ENCODE data around the gene TALDO1.

Gene TALDO1

DNA sequence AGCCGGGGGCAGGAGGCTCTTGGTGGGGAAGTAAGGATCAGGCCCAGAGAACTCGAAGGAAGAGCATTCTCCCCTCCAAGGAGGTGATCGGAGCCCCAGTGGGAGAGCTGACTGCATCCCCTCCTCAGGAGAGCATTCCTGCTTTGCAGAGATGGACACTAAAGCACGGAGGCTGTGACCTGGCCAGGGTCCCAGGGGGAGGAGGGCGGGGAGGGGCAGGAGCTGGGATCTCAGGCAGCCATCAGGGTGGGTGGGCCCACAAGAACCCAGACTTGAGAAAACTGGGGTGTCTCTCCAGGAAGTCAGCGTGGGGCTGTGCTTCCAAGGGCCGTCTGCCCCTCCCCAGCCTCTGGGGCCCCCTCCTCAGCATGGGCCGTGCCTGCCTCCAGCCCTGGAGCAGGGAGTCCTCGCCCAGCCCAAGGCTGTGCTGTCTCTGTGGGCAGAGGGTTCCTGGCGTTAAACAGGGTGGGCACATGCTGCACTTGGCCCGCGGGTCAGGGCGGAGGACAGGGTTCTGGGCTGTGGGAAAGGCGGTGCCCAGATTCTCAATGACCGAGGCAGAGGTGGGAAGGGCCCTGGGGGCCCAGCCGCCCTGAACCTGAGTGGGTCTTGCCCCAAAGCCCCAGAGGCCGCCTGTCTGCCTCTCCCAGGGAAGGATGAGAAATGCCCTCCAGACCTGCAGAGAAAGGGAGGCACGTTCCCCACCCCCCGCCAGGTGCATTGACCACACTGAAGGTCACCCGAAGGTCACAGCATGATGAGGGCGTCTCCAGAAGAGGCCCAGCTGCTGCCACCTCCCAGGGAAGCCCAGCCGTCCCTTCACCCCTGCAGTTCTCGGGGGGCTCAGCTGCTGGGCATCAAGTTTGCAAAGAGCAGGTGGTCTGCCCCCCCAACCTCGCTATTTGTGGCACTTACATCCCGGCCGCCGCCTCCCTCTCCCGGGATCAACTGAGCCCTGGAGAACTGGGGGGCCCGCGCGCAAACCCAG, 42.0 kb downstream of the TALDO1 start:
- DNase-seq = no peak

DNA sequence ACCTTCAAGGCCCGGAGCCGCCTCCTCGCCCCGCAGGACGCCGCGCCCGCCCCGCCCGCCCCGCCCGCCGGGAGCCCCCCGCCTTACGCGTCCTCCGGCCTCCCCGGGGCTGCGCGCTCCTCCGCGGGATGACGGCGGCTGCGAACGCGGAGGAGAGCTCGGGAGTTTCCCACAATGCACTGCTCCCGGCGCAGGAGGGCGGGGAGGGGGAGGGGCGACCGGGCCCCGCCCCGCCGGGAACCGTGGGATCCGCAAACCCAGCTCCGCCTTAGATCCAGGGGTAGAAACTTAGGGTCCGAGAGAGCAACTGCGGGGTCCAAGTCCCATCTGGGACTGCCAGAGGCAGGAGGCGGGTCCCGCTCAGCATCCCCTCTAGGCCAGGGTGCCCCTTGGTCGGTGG, 42.7 kb downstream of the TALDO1 start, which contains the start of gene CEND1:
CEND1 (minus strand) TSS at position 148 of the 400 bp plus-strand sequence. CDS start 1,514 bp downstream, outside the sequence.
- peak; percentile 81 for DNase-seq

DNA sequence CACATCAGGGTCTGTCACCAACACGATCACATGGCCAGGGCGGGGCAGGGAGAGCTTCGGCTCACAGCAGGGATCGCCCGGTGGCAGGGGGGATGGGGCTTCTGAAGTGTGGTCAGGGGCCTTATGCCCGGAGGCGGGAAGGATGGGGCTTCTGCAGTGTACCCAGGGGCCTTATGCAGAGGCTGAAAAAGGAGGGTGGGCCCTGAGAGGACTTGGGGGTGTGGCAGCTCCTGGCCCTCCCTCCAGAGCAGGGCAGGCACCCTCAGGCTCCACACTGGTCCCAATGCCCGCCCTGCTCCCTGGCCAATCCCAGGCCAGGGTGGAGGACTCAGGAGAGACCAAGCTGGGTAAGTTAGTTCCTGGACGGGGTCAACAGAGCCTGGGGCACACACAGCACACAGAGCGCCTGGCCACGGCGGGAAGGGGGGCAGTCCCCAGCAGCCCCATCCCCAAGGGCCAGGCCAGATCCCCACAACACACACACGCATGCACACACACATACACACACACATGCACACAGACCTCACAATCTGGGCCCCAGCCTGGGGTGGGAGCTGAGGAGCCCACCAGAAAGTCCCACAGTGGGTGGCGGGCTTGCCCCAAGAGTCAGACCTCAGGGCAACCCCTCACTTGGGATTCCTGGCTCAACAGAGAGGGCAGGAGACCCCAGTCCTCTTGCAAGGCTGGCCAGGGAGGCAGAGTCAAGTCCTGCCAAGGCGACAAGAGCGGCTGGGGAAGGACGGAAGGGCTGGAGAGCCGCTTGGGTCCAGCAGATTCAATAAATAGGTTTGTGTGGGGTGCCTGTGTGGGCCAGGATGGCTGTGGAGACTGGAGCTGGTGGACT, 43.7 kb downstream of the TALDO1 start:
- DNase-seq = no peak

DNA sequence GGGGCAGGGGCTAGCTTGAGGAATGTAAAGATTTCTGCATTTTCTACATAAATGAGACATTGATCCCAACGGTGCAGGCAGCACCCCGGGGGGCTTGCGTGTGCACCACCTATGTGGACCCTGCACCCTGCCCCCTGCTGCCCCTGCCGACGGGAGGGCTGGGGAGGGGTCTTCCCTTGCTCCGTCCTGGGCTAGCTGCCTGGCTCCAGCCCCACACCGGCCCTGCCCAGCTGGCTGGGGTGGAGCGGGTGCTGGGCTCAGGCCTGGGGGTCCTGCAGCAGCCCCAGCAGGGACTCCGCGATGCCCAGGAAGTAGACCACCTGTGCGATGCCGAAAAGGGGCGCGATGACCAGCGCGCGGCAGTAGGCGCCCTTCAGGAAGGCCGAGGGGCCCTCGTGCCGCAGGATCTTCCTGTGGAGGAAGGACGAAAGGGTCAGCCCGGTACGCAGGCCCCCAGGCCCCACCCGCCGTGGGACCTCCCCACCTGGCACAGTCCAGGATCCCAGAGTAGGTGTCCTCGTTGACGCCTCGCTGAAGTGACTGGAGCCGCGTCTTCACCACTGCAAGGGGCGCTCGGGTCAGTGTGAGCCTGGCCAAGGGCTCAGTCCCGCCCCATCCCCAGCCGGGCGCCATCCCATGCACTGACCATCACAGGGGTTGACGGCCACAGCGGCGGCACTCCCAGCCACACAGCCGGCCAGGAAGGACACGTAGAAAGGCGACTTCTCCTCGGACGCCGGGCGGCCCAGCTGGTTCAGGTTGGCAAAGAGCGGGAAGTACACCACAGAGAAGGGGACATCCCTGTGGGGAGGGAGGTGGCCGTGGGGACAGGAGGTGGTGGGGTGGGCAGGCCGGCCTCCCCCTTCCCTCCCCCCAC, 44.6 kb downstream of the TALDO1 start:
- no peak for DNase-seq

DNA sequence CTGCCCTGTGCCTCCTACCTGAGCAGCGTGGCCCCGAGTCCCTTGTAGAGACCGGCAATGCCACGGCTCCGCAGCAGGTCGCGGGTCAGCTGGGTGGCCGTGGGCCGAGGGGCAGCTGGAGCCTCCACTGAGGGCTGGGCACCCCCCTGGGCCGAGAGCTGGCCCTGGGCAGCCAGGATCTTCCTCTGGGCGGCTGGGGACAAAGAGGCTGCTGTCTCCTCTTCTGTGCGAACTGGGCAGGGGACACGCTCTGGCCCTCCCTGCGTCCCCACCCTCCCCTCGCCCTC, 45.2 kb downstream of the TALDO1 start:
- DNase-seq = no peak

DNA sequence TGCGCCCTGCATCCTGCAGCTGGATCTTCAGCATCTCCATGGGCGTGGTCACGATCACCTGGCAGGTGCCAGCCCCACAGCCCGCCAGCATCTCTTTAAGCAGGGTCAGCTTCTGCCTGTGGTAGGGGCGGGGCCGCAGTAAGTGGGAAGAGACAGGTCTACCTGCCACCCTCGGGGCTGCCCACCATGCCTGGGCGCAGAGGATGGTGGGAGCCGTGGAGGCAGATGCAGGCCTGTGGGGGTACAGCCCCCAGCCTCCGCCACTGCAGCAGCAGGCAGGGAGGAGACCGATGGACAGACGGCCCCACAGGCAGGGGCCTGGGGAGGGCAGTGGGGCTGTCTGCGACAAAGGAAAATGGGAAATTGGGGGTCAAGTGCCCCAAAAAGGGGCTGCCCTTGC, 45.6 kb downstream of the TALDO1 start:
- no peak for DNase-seq

DNA sequence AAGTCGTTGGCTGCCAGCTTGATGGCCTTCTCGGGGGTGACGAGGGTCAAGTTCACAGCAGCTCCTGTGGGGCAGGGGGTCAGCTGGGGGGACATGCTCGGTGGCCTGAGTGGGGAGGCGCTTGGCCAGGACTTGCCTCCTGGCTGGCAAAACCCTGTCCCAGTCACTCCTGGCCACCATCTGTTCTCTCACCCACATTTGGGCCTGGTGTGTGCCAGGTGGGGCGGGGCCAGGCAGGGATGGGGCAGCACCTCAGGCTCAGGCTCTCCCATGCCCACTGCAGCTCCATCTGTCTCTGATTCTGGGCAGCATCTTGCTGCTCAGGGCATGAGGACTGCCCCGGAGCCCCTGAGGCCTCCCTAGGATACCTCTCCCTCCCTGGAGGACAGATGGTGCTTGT, 46.3 kb downstream of the TALDO1 start:
- no peak for DNase-seq

DNA sequence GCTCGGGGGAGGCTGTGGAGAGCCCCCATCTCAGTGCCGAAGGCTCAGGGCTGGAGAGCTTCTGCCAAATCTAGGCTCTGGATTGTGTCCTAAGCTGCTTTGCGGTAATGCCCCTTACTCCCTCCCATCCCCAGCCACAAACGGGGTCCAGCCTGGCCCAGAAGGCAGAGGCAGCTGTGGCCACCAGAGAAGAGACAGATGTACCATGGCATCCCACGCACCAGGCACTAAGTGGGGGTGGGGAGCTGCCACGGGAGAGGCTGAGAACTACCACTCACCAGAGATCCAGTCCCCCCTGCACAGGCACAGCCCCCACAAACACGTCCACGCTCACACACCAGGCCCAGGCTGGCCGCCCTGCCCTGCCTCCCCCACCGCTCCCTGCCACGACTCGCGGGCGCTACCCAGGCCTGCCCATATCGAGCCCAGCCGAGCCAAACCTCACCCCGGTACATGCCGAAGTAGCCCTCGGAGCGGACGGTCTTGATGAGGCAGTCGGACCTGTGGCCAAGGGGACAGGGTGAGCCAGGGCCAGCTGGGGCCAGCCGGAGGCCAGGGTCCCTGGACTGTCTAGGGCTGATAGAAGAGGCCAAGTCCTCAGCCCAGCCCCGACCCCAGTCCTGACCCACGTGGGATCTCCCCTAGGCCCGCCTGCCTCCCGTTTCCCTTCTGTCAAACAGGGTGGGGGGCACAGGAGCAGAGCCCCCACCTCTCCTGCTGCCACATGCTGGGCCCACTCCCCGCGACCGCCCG, 46.9 kb downstream of the TALDO1 start:
- DNase-seq = no peak

DNA sequence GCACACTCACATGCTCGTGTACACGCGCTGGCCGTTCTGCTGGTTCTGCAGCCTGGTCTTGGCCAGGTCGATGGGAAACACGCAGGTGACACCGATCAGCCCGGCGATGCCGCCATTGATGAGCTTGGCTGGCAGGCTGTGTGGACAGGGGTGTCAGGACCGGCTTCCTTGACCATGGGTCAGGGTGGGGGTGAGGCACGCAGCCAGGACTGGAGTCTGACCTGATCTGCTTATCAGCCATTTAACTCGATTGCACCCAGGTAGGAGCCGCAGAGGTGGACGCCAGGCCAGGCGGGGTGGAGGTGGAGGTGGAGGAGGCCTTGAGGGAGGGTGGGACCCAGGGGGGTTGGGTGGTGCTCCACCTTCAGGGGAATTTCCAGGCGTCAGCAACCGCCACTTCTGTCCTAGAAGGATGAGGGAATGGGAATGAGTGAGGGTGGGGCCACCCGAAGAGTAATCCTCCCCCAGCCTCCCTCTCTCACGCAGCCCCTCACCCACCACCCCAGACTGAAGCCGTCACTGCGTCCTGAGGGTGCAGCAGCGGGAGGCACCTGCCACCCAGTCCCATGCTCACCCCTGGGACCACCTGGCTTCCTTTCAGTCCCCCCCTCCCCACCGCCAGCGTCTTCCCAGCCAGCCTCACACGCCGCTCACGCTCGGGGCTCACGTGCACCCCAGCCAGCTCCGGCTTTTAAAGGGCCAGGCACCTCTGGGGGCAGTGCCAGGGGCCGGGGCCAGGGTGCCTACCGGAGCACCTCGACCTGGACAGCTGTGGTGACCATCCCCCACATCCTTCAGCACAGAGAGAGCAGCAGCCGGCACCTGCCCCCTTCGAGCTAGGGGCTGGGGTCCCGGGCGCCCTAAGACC, 47.7 kb downstream of the TALDO1 start:
- DNase-seq = no peak

DNA sequence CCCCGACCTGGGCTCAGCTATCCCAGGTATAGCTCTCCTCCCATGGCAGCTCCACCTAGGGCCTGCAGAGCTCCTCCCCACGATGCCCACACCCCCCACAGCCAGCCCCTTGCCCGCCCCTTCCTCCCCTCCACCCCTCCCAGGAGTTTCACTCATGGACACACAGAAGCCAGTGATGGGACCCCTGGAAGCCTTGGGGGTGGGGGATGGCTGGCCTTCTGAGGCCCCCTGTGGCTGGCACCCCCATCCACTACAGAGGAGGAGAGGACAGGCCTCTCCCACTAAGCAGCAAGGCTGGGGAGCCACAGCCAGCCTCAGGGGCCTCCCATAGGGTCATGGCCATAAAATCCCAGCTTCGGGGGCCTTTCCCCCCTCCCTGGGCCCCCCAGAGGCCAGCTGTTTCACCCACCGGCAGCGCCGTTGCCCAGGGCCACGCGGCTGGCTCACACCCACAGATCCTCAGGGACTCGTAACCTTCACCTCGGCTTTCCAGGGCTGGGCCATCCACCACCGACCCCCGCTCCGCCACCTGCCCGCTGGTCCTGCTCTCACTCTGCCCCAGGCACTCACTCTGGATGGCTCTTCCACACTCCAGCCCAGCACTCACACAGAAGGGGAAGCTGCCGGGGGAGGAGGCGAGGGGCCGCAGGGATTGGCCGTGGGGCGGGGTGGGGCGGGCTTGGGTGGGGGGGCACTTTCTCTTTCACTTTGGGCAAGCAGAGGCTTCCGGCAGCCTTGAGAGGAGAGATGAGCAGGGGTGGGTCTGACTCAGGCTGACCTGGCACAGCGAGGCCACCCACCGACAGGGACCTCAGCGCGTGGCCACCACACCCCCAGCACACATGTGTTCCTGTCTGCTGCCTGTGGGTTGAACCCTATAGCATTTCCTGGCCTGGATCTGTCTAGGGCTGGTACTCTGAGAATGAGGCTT, 48.6 kb downstream of the TALDO1 start:
- peak; percentile 92 for DNase-seq

DNA sequence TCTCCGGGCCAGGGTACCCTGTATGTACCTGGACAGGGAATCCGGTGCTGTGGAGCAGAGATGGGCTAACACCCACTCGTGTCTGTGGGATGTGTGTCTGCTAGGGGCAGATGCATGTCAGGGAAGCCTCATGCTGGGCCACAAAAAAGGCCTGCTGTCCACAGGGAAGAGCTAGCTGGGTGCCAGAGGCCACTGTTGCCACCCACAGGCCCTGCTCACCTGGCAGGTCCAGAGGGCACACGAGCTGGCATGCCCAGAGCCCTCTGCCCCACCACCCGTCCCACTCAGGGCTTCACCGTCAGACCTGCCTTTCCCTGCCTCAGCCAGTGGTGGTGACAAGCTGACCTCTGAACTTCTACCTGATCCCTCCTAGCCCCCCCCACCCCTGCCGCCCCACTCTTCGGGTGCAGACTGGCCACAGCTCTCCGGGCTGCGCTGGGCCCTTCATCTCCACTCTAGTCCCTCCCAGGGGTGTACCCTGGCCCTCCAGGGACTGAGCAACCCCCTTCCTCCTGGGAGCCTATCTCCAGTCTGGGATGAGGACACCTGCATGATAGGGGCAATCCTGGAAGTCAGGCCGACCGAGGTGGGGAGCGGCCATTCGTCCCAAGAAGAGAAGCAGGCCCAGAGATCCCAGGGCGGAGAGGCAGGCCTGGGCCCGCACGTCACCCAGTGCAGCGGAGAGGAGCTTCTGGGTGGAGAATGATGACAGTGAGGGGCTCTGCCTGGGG, 49.5 kb downstream of the TALDO1 start:
- DNase-seq = peak; percentile 71

DNA sequence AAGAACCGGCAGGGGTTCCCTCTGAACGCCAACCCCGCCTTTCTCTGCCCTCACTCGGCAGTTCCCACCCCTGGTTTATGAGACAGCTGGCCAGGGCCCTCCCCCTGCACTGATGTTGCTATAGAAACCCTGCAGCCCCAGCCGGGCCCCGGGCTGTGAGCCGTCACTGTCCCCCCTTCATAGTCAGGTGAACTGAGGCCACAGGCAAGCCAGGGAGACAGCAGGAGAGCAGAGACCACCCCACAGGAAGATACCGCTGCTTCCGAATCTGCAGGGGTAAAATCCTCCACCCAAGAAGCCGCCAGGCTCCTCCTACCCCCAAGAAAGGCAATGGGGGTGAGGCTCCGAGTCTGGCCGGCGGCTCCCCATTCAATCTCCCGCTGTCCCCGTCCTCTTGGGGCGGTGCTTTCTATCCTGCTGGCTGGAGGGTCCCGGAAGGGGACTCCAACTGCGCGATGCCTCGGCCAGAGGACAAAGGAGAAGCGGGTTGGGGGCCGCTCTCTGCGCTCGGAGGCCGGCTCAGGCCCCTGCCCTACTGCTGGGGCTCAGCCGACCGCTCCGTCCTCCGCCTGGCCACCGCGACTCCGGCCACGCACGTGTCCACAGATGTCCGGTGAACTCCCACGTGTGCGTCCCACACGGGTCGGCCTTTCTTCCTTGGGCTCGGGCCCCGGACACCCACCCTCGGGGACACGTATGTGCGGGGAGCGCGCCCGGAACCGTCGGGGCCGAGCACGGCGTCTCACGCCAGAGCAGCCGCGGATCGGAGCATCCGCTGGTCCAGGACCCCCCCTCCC, 50.2 kb downstream of the TALDO1 start:
- peak; percentile 89 for DNase-seq

DNA sequence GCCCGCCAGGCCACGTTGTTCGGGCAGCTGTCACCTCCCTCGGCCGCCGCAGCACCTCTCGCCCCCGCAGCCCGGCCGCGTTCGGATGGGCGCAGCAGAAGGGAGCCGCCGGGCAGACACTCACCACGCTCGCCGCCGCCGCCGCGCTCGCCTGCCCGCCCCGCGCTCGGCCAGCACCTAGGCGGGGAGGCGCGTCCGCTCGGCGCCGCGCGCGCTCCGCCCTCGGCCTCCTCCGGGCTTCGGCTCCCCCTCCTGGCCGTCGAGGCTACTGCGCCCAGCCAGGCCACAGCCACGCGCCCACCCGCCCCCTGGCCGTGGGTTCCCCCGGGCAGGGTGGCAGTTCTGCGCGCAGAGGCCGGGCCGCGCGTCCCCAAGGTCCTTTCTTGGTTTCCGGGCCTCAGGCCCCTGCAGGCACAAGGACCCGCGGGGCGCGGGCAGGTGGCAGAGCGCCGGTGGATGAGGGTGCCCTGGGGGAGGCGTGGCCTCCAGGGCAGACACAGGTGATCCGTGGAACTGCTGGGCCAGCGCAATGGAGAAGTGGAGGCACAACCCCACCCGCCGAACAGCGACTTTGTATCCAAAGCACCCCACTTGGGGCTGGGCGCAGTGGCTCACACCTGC, 50.9 kb downstream of the TALDO1 start, which contains the start of gene SLC25A22:
SLC25A22 (minus strand) TSS at position 189 of the 621 bp plus-strand sequence. CDS start 3,275 bp downstream, outside the sequence.
- peak; percentile 95 for DNase-seq

DNA sequence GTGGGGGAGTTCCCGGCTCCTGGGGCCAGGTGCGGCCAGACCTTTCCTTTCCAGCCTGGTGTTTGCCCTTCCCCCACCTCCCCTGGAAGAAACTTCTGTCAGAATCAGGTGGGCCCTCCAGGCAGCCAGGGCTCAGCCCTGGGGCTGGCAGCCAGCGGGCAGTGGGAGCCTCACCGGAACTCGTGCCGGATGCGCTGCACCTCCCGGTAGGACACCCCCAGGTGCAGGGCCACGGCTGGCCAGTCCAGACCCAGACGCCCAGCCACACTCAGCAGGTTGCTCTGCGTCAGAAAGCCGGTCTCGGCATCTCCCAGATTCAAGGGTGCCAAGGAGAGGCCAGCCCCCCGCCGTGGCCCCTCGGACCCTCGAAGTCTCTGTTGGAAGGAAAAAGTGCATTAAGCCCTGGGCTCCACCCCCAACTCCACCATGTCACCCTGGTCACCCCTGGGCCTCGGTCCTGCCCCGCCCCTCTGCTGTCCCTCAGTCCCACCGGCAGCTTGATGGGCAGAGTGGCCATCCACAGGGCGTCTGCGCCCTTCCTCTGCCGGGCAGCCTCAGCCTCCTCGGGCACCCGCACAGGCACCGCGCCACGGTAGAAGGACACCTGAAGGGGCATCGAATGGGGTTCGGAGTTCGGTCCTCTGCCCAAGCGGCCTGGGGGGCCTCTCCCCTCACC, 52.5 kb downstream of the TALDO1 start:
- no peak for DNase-seq

DNA sequence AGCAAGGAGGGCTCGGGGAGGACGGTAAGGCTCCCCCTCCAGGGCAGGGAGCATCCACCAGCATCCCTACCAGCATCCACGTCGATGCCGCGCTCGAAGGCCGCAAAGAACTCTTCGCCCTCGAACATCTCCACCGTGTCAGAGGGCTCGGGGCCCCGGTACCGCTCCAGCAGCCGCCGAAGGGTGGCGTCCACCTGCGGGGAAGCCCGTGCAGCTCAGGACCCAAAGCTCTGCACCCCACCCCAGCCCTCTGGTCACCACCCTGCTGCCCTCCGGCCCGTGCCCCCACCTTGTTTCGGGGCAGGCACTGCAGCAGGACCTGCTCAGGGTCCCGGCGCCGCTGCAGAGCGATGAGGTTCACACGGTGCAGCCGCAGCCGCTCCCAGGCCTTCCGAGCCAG, 53.2 kb downstream of the TALDO1 start:
- DNase-seq = no peak

DNA sequence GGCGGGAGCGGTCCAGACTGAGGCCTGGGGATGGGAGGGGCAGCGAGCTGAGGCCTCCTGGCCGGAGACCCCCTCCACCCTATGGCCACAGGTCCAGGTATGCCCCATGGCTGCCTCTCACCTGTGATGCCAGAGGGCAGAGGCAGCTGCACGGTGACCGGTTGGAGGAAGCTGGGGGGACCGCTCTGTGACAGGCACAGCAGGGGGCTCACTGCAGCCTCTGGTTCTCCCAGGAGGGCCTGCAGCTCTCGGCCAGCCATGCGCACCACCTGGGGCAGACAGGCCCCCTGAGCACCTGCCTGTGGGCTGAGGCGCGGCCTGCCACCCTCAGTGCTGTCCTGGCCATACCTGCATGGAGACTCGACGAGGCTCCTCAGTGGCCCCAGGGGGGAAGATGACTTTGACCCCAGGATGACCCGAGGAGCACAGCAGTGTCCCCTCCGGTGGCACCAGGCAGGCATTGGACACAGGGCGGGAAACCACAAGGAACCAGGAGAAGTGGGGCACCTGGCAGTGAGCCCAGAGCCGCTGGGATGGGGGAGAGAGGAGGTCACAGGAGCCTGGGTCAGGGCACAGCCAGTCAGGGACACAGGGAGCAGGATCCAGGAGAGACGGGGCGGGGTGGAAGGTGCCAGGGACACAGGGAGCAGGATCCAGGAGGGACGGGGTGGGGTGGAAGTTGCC, 54.0 kb downstream of the TALDO1 start:
- no peak for DNase-seq
